IPS DF 6.9 (cell line): ENCODE results near the gene NUDCD3.

Source experiments
- DNase-seq: peaks from one replicate; pipeline ENCODE4 v3.0.0-alpha.2; 2013; ENCODE audit warnings: low read depth, low spot score
- H3K27ac ChIP-seq: one replicate; pipeline ENCODE4 v1.5.1; 2013; ENCODE audit warnings: low read length, control low read depth
- H3K27me3 ChIP-seq: 2 replicates; pipeline ENCODE4 v1.6.1; 2013; ENCODE audit warnings: mild to moderate bottlenecking, low read length; ENCODE audit not compliant: control insufficient read depth, insufficient read depth
- H3K36me3 ChIP-seq: 2 replicates; pipeline ENCODE4 v1.6.1; 2013; ENCODE audit warnings: low read length; ENCODE audit not compliant: control insufficient read depth, insufficient read depth
- H3K4me1 ChIP-seq: 2 replicates; pipeline ENCODE4 v1.6.1; 2013; ENCODE audit warnings: low read length; ENCODE audit not compliant: control insufficient read depth, insufficient read depth
- H3K4me3 ChIP-seq: 2 replicates; pipeline ENCODE4 v1.5.1; 2013; ENCODE audit warnings: mild to moderate bottlenecking, low read length
- H3K9me3 ChIP-seq: 2 replicates; pipeline ENCODE4 v1.6.1; 2013; ENCODE audit warnings: low read length, inconsistent platforms; ENCODE audit not compliant: control insufficient read depth, insufficient read depth
- WGBS: extraction: QIAGEN DNeasy Blood & Tissue Kit; methylation state at CpG from one replicate; pipeline ENCODE4 v1.1.7; 2013; ENCODE audit warnings: mixed read lengths, missing lambda C conversion rate; ENCODE audit not compliant: insufficient read length, insufficient coverage; 5-methylcytosine and 5-hydroxymethylcytosine counted together

NUDCD3 gene

GRCh38 chr7:44466300-44467216 is 23.9 kb downstream of the NUDCD3 start:
- no peaks in the 10 kb centered on the region for H3K27me3 ChIP-seq
- no peak overlapping the region for H3K27ac ChIP-seq
- H3K4me3 ChIP-seq = no peak overlapping the region
- no peaks in the 10 kb centered on the region for H3K9me3 ChIP-seq
- H3K36me3 ChIP-seq = no peaks in the 10 kb centered on the region
- WGBS = no CpG with 5 or more reads among the region's 4 CpGs
- H3K4me1 ChIP-seq = no peaks in the 10 kb centered on the region
- no peak for DNase-seq

DNA sequence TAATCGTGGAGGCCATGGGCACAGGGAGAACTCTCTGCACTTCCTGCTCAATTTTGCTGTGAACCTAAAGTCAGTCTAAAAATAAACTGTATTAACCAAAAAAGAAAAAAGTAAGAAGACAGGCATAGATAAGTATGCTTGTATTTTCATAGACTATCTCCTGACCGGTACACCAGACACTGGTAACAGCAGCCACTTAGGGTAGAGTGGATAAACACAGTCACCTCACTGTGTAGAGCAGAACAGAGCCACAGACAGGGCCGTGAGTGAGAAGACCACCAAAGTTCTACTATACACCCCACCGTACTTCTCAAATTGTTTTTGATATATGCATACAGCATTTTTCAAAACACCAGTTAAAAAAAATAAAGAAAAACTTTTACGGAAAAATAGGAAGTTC is 25.0 kb downstream of the NUDCD3 start:
- no peak for DNase-seq
- H3K4me3 ChIP-seq = no peak overlapping the region
- no peaks in the 10 kb centered on the region for H3K9me3 ChIP-seq
- WGBS = no CpG with 5 or more reads among the region's 5 CpGs
- H3K36me3 ChIP-seq = no peaks in the 10 kb centered on the region
- H3K4me1 ChIP-seq = no peaks in the 10 kb centered on the region
- H3K27me3 ChIP-seq = no peaks in the 10 kb centered on the region
- H3K27ac ChIP-seq = no peak overlapping the region

GRCh38 chr7:44463169-44463808 is 27.2 kb downstream of the NUDCD3 start:
- DNase-seq = no peak
- Histone ChIP-seq H3K4me1 (no peaks in the 10 kb centered on the region), H3K27ac (no peak overlapping the region), H3K36me3 (no peaks in the 10 kb centered on the region; the same call in 1 of the 2 replicates), H3K4me3 (no peak overlapping the region), H3K27me3 (no peaks in the 10 kb centered on the region), H3K9me3 (no peaks in the 10 kb centered on the region)
- no CpG with 5 or more reads among the region's 1 CpG for WGBS

- WGBS = no CpG with 5 or more reads among the region's 2 CpGs
- DNase-seq = no peak
- no peaks in the 10 kb centered on the region for H3K27me3 ChIP-seq
- no peaks in the 10 kb centered on the region; the same call in 1 of the 2 replicates for H3K36me3 ChIP-seq
- H3K4me3 ChIP-seq = no peak overlapping the region
- H3K9me3 ChIP-seq = no peaks in the 10 kb centered on the region
- no peak overlapping the region for H3K27ac ChIP-seq
- H3K4me1 ChIP-seq = no peaks in the 10 kb centered on the region; the same call in 1 of the 2 replicates
Measured at GRCh38 chr7:44461387-44461786, 29.1 kb downstream of the NUDCD3 start.

- Histone ChIP-seq H3K4me1 (no peaks in the 10 kb centered on the region; the same call in 1 of the 2 replicates), H3K27ac (no peak overlapping the region), H3K36me3 (no peaks in the 10 kb centered on the region; the same call in 1 of the 2 replicates), H3K4me3 (no peak overlapping the region), H3K27me3 (no peaks in the 10 kb centered on the region), H3K9me3 (no peaks in the 10 kb centered on the region)
- DNase-seq = no peak
- WGBS = 100% methylated on average over 1 of the region's 3 CpGs
Measured at GRCh38 chr7:44460325-44460724, 30.1 kb downstream of the NUDCD3 start.

GRCh38 chr7:44455155-44455554 is 35.3 kb downstream of the NUDCD3 start:
- no peak overlapping the region for H3K27ac ChIP-seq
- H3K27me3 ChIP-seq = no peaks in the 10 kb centered on the region
- H3K4me3 ChIP-seq = no peak overlapping the region
- no peaks in the 10 kb centered on the region; the same call in 1 of the 2 replicates for H3K4me1 ChIP-seq
- no peak for DNase-seq
- H3K36me3 ChIP-seq = no peaks in the 10 kb centered on the region; the same call in 1 of the 2 replicates
- no peaks in the 10 kb centered on the region for H3K9me3 ChIP-seq
- no CpG with 5 or more reads among the region's 3 CpGs for WGBS

DNA sequence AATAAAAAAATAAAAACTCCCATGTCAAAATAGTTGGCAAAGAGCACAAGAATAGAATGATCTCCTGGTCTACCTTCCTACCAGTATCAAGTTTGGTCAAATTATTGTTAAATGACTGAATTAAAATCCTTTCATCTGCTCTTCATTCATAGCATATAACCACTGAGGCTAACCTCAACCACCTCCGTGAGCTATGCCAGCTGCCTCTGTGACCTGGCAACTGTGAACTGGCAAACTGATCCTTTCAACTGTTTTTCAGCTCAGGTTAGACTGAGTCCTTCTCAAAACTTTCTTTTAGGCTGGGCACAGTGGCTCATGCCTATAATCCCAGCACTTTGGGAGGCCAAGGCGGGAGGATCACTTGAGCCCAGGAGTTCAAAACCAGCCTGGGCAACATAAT is 36.1 kb downstream of the NUDCD3 start:
- no peaks in the 10 kb centered on the region for H3K9me3 ChIP-seq
- H3K4me3 ChIP-seq = no peak overlapping the region
- no peaks in the 10 kb centered on the region for H3K27me3 ChIP-seq
- no peak overlapping the region for H3K27ac ChIP-seq
- no peak for DNase-seq
- no peaks in the 10 kb centered on the region; the same call in 1 of the 2 replicates for H3K36me3 ChIP-seq
- H3K4me1 ChIP-seq = no peaks in the 10 kb centered on the region; the same call in 1 of the 2 replicates
- WGBS = no CpG with 5 or more reads among the region's 2 CpGs

GRCh38 chr7:44451123-44451522 is 39.3 kb downstream of the NUDCD3 start:
- Histone ChIP-seq H3K27me3 (no peaks in the 10 kb centered on the region), H3K4me1 (peaks cover under 1% of the 10 kb centered on the region; the same call in 1 of the 2 replicates), H3K27ac (no peak overlapping the region), H3K9me3 (no peaks in the 10 kb centered on the region), H3K36me3 (no peaks in the 10 kb centered on the region), H3K4me3 (no peak overlapping the region)
- no peak for DNase-seq
- WGBS = no CpG with 5 or more reads among the region's 7 CpGs

DNA sequence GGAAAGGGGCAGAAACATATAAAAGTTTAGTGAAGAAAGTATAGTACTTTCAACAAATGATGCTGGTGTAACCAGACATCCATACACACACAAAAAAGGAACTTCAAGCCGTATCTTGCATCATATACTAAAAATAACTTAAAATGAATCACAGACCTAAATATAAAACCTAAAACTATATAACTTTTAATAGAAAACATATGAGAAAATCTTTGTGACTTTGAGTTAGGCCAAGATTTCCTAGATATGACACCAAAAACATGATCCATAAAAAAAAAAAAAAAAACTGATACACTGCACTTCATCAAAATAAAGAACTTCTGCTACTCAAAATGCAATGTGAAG is 40.9 kb downstream of the NUDCD3 start:
- H3K9me3 ChIP-seq = no peaks in the 10 kb centered on the region
- no CpG with 5 or more reads among the region's 1 CpG for WGBS
- H3K36me3 ChIP-seq = no peaks in the 10 kb centered on the region
- no peak overlapping the region for H3K27ac ChIP-seq
- H3K27me3 ChIP-seq = no peaks in the 10 kb centered on the region
- no peak overlapping the region for H3K4me3 ChIP-seq
- no peak for DNase-seq
- H3K4me1 ChIP-seq = peaks cover 2% of the 10 kb centered on the region; the same call in 1 of the 2 replicates

DNA sequence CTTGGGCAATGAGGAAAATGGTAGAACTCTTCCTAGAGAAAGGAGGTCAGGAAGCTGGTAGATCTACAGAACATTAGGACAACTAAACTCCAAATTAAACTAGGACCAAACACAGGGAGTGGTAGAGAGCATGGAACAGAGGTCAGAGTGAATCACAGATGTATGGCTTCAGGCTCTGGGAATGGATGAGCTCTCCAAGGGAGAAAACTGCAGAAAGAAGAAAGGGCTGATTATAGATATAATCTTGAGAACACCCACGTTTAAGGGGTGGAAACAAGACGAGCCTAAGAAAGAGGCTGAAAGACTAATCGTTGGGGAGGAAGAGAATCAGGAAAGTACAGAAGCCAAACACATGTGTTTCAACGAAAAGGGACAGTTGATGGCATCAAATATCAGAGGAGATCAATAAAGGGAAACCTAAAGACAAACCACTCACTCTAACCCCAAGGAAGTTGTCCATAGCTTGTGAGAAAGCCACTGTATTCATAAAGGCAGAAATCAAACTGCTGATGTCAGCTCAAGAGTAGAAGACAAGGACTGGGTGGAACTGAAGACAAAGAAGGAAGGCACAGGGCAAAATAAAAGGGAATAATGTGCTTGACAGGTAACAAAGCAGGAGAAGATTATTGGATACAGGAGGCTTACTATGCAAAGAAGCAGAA is 41.4 kb downstream of the NUDCD3 start:
- Histone ChIP-seq H3K4me1 (peaks cover 2% of the 10 kb centered on the region; the same call in 1 of the 2 replicates), H3K27me3 (no peaks in the 10 kb centered on the region), H3K4me3 (no peak overlapping the region), H3K36me3 (no peaks in the 10 kb centered on the region), H3K9me3 (no peaks in the 10 kb centered on the region), H3K27ac (no peak overlapping the region)
- no peak for DNase-seq
- WGBS = no CpG with 5 or more reads among the region's 4 CpGs
